IPS-15b (cell line): ENCODE data around the gene FLYWCH1.

Experiments used
- H3K27me3 ChIP-seq: one replicate; pipeline ENCODE4 v1.6.1; 2013; ENCODE audit warnings: low read length; ENCODE audit not compliant: control insufficient read depth, insufficient read depth
- H3K36me3 ChIP-seq: one replicate; pipeline ENCODE4 v1.6.1; 2013; ENCODE audit warnings: low read length; ENCODE audit not compliant: control insufficient read depth, insufficient read depth
- H3K4me1 ChIP-seq: one replicate; pipeline ENCODE4 v1.6.1; 2013; ENCODE audit warnings: mild to moderate bottlenecking, low read length; ENCODE audit not compliant: control insufficient read depth, insufficient read depth
- H3K4me3 ChIP-seq: one replicate; pipeline ENCODE4 v1.5.1; 2013; ENCODE audit warnings: low read depth, low read length
- H3K9ac ChIP-seq: one replicate; pipeline ENCODE4 v1.6.1; 2013; ENCODE audit warnings: low read depth, mild to moderate bottlenecking, low read length
- H3K9me3 ChIP-seq: one replicate; pipeline ENCODE4 v1.6.1; 2013; ENCODE audit warnings: mild to moderate bottlenecking, low read length; ENCODE audit not compliant: control insufficient read depth, insufficient read depth

The FLYWCH1 gene

DNA sequence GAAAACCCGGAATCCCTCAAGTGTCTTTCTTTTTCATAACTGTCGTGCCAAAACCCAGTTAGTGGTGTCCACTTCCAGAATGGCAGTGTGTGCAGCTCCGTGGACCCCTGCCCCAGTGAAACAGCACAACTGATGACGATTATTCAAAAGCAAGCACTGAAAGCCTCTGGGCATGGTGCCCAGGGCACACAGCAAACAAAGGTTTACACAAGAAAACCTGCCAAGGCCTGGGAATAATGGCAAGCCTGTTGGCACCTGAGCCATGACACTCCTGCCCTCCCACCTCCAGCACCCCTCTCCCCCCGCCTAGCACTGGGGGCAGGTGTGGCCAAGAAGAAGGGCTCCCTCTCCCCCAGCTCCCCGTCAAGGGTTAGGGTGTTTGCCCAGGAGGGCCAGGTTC is 65.7 kb downstream of the FLYWCH1 start:
- Histone ChIP-seq H3K27me3 (no peaks in the 10 kb centered on the region), H3K9ac (no peak overlapping the region), H3K36me3 (peaks cover 54% of the 10 kb centered on the region), H3K4me3 (no peak overlapping the region), H3K9me3 (no peaks in the 10 kb centered on the region), H3K4me1 (peaks cover 7% of the 10 kb centered on the region)

DNA sequence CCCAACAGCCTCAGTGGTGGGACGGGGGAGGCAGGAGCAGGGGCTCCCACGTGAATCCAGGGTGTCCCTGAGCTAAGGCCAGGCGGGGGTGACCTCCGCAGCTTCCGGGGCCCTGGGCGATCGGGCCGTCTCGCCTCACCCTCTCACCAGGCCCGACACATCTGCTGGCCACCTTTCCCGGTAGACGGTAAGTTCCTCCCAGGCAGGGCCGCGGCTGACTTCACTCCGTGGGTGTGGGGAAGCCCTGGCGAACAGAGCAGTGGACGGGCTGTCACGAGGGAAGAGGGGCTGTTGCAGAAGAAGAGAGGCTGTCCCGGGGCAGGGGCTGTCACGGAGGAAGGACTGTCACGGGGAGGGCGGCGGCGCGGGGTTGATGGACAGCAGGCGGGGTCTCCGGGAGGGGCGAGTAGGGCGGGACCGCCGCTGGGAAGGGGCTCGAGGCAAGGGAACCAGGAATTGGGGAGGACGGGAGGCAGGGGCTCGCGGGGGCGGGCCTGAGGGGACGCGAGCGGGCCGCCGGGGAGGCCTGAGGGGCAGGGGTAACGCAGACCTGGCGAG is 68.0 kb downstream of the FLYWCH1 start:
- Histone ChIP-seq H3K36me3 (peaks cover 34% of the 10 kb centered on the region), H3K27me3 (no peaks in the 10 kb centered on the region), H3K4me3 (peak overlapping the region; percentile 84), H3K9ac (peak overlapping the region; percentile 79), H3K4me1 (peaks cover 14% of the 10 kb centered on the region), H3K9me3 (no peaks in the 10 kb centered on the region)

DNA sequence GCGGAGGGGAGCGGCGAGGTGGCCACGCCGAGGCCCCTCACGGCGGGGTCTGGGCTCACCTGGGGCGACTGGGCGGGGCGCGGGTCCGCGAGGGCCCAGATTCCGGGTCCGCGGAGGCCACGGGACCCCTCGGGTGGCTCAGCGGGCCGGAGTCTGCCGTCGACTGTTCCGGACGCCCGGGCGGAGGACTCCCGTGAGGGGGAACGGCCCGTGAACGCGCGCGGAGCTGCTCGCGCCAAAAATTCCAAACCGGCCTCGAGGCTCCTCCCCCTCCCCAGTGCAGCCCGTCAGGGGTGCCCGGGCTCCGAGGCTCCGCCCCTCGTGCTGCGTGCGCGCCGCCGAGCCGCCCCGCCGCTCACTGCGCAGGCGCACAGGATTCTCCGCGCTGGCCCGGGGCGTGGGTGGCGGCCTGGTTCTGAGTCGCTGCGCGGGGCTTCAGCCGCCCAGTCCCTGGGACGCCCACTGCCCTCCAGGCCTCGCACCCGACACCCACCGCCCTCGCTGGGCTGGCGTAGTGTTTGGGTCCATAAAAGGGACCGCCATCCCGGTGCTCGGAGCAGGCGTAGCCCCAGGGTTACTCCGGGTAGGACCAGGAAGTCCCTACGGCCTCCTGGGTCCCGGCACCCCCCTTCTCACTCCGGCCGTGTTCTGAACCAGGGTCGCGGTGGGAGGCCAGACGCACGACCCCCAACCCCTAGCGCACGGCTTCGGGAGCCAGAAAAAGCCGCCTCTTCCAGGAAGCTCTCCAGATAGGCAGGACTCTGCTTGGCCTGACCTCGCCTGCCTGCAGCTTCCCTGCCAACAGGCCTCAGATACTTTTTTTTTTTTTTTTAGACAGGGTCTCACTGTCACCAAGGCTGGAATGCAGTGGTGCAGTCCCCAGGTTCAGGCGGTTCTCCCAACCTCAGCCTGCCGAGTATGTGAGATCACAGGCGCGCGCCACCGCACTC is 68.8 kb downstream of the FLYWCH1 start, which contains the start of gene PKMYT1:
Gene PKMYT1, minus strand, starts transcription at position 220 of the 950 bp plus-strand sequence. CDS start 789 bp downstream, outside the sequence.
- H3K27me3 ChIP-seq = no peaks in the 10 kb centered on the region
- H3K9ac ChIP-seq = peak within 1 kb of the TSS; percentile 81
- H3K36me3 ChIP-seq = peaks cover 27% of the 10 kb centered on the region
- peaks cover 14% of the 10 kb centered on the region for H3K4me1 ChIP-seq
- H3K4me3 ChIP-seq = peak within 1 kb of the TSS; percentile 84
- H3K9me3 ChIP-seq = no peaks in the 10 kb centered on the region

DNA sequence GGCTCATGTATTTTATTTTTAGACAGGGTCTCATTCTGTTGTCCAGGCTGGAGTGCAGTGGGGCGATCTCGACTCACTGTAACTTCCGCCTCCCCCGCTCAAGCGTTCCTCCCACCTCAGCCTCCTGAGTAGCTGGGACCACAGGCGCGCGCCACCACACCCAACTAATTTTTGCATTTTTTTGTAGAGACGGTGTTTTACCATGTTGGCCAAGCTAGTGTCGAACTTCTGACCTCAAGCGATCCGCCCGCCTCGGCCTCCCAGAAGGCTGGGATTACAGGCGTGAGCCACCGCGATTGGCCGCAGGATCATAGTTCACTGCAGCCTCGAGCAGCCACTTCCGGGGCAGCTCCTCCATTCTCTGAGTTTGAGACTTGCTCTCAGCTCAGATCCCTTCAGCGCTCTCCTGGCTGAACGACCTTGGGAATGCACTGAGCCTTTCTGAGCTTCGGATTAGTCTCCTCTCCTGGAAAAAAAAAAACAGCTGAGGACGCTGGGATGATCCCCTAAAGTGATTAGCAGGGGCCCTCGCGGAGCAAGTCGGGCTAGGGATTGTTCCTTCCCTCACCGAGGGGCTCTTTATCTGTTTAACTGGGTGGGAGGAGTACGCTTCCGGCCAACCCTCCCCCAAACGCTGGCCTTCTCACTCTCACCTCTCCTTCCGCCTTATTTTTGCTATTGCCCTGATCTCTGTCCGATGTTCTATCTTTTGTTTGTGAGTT is 69.6 kb downstream of the FLYWCH1 start:
- Histone ChIP-seq H3K4me3 (peak overlapping the region; percentile 84), H3K4me1 (peaks cover 14% of the 10 kb centered on the region)

GRCh38 chr16:2981899-2982250 is 70.1 kb downstream of the FLYWCH1 start:
- peak overlapping the region; percentile 84 for H3K4me3 ChIP-seq
- H3K27me3 ChIP-seq = no peaks in the 10 kb centered on the region
- H3K9ac ChIP-seq = peak overlapping the region; percentile 18
- peaks cover 14% of the 10 kb centered on the region for H3K4me1 ChIP-seq
- no peaks in the 10 kb centered on the region for H3K9me3 ChIP-seq
- peaks cover 15% of the 10 kb centered on the region for H3K36me3 ChIP-seq

More for the DNA sequence above, 69.6 kb downstream of the FLYWCH1 start:
- no peaks in the 10 kb centered on the region for H3K27me3 ChIP-seq
- peaks cover 21% of the 10 kb centered on the region for H3K36me3 ChIP-seq
- no peaks in the 10 kb centered on the region for H3K9me3 ChIP-seq
- peak overlapping the region; percentile 81 for H3K9ac ChIP-seq

- Histone ChIP-seq H3K4me3 (no peak overlapping the region), H3K9me3 (no peaks in the 10 kb centered on the region), H3K9ac (no peak overlapping the region), H3K27me3 (no peaks in the 10 kb centered on the region), H3K36me3 (peaks cover 10% of the 10 kb centered on the region), H3K4me1 (peaks cover 14% of the 10 kb centered on the region)
These were observed 70.7 kb downstream of the FLYWCH1 start for GRCh38 chr16:2982402-2982801.

DNA sequence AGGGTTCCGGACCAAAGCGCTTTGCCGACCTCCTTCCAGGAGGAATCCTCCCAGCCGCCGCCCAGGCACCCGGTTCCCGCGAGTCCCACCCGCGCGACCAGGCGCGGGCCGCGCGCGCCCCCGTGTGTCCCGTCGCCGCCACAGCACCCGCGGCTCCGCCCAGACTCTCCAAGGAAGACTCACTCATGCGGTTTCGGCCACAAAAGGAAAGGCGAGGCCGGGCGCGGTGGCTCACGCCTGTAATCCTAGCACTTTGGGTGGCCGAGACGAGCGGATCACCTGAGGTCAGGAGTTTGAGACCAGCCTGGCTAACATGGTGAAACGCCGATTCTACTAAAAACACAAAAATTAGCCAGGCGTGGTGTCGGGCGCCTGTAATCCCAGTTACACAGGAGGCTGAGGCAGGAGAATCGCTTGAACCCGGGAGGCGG is 72.0 kb downstream of the FLYWCH1 start:
- Histone ChIP-seq H3K27me3 (no peaks in the 10 kb centered on the region), H3K36me3 (peaks cover 4% of the 10 kb centered on the region), H3K9ac (no peak overlapping the region), H3K4me3 (no peak overlapping the region), H3K4me1 (peaks cover 14% of the 10 kb centered on the region), H3K9me3 (no peaks in the 10 kb centered on the region)

DNA sequence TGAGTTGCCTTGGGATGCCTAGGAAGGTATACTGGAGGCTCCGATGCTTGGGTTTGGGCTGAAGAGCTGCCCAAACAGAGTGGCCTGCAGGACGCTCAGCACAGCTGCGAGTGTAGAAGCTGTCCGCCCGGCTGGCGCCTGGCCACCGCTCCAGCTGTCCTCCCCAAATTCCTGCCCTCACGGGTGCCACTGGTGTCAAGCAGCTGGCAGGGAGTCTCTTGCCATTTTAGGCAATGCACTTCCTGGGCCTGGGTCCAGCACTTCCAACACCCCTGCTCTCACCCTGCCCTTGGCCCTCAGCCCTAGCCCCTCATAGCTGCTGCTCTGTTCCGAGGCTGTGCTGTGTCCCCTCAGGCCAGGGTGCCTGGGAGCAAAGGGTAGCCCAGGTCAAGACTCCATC is 73.7 kb downstream of the FLYWCH1 start:
- no peak overlapping the region for H3K9ac ChIP-seq

DNA sequence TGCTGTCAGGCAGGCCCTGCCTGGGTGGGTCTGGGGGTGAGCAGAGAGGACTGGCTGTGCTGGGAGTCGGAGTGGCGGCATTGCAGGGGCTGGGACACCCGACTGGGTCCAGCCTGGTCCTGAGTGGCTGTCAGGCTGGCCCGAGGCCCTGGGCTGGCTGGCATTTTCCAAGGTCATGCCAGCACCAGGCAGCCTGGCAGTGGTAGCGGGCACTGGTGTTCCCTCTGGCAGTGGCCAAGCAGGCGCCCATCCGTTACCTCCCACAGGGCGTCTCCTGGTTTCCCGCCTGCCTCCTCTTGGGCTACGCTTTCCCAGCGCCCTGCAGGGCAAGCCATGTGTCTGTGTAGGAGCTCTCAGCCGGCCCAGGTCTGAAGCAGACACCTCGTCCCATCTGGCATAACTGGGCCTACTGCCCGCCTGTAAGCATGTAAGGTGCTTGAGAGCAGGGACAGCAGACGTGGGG is 74.2 kb downstream of the FLYWCH1 start:
- peaks cover 21% of the 10 kb centered on the region for H3K4me1 ChIP-seq
- no peak overlapping the region for H3K9ac ChIP-seq
- no peaks in the 10 kb centered on the region for H3K9me3 ChIP-seq
- H3K36me3 ChIP-seq = no peaks in the 10 kb centered on the region
- no peak overlapping the region for H3K4me3 ChIP-seq
- no peaks in the 10 kb centered on the region for H3K27me3 ChIP-seq

More for the DNA sequence above, 73.7 kb downstream of the FLYWCH1 start:
- H3K36me3 ChIP-seq = no peaks in the 10 kb centered on the region
- H3K4me1 ChIP-seq = peaks cover 17% of the 10 kb centered on the region
- H3K9me3 ChIP-seq = no peaks in the 10 kb centered on the region
- H3K27me3 ChIP-seq = no peaks in the 10 kb centered on the region
- no peak overlapping the region for H3K4me3 ChIP-seq

DNA sequence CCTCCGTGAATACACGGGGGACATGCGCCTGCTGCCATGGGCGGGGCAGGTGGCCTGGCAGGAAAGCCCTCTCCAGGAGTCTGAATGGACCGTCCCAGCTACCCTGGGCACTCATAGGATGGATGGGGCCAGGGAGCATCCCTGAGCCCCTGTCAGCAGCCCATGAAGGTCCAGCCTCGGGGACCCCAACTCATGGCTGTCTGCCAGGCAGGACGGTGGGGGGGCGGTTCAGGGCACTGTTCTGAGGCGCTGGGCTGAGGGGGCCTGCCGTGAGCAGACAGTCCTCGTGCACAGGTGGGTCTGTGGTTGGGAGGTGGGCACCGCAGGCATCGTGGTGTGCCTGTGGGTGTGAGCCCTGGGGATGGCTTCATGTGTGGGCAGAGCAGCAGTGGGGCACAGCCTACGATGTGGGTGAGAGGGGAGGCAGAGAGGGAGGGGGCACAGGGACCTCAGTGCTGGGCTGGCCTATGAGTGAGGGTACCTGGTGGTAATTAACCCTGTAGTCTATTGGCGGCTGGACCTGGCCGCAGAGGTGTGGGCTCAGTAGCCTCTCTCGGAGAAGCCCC is 75.0 kb downstream of the FLYWCH1 start:
- H3K4me1 ChIP-seq = peaks cover 19% of the 10 kb centered on the region
- H3K9ac ChIP-seq = no peak overlapping the region
- H3K27me3 ChIP-seq = no peaks in the 10 kb centered on the region
- H3K9me3 ChIP-seq = no peaks in the 10 kb centered on the region
- H3K36me3 ChIP-seq = no peaks in the 10 kb centered on the region
- no peak overlapping the region for H3K4me3 ChIP-seq

DNA sequence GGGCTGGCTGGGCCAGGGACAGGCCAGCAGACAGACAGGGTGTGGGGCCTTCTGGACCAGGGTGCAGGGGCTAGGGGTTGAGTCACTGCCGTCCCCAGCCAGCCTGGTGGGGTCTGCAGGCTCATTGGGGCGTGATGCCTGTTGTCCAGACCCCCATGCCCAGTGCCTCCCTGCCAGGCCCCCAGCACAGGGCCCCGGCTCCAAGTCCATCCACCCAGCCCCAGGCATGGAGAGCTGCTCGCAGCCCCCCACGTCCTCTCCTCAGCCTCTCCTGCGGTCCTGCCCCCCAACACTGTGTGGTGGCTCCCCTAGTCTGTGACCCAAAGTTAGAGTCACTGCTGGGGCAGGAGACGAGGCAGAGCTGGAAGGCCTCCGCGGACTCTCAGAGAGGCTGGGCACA is 75.6 kb downstream of the FLYWCH1 start:
- no peak overlapping the region for H3K9ac ChIP-seq
- H3K4me1 ChIP-seq = peaks cover 16% of the 10 kb centered on the region
- H3K4me3 ChIP-seq = no peak overlapping the region
- H3K9me3 ChIP-seq = no peaks in the 10 kb centered on the region
- no peaks in the 10 kb centered on the region for H3K27me3 ChIP-seq
- no peaks in the 10 kb centered on the region for H3K36me3 ChIP-seq
